Type B pancreatic cell (in vitro differentiated cells): ENCODE data around the gene RNF4. TPM values are rescaled to one million over a fixed set of nuclear protein-coding genes. Genes with fewer than 3 reads are reported as not detected.

Source experiments
- DNase-seq: peaks from one replicate; pipeline ENCODE4 v3.0.0; 2021; ENCODE audit warnings: mixed read lengths; ENCODE audit not compliant: unreplicated experiment; ENCODE audit errors: extremely low spot score
- H3K27ac Mint-ChIP-seq: 2 replicates; pipeline ENCODE4 v1.8.0; 2021; ENCODE audit warnings: mild to moderate bottlenecking, mixed read lengths
- H3K27me3 Mint-ChIP-seq: 2 replicates; pipeline ENCODE4 v1.8.0; 2021; ENCODE audit warnings: mixed read lengths
- H3K36me3 Mint-ChIP-seq: 2 replicates; pipeline ENCODE4 v1.8.0; 2021; ENCODE audit warnings: mixed read lengths
- H3K4me1 Mint-ChIP-seq: one replicate; pipeline ENCODE4 v1.8.0; 2021; ENCODE audit warnings: mixed read lengths; ENCODE audit not compliant: unreplicated experiment
- H3K4me3 Mint-ChIP-seq: 2 replicates; pipeline ENCODE4 v1.8.0; 2021; ENCODE audit warnings: mild to moderate bottlenecking, mixed read lengths
- H3K9me3 Mint-ChIP-seq: 2 replicates; pipeline ENCODE4 v1.8.0; 2021; ENCODE audit warnings: mixed read lengths
- CTCF ChIP-seq: fragments of 200-600 bp; sonication (generic); conservative IDR thresholded peaks from 2 replicates; pipeline ENCODE4 v1.5.0; 2021; ENCODE audit warnings: antibody characterized with exemption, mild to moderate bottlenecking
- total RNA-seq: library from RNA; stranded (reverse); gene quantifications from 2 replicates; pipeline ENCODE4 v1.2.1, GENCODE V29; 2021; ENCODE audit warnings: low replicate concordance

The RNF4 gene
- total RNA-seq, 1 donor from 2014 or later, result 61.4 TPM

- Mint-ChIP-seq H3K36me3 (peaks cover 14% of the 10 kb centered on the region), H3K4me1 (no peaks in the 10 kb centered on the region), H3K9me3 (no peaks in the 10 kb centered on the region), H3K27me3 (no peaks in the 10 kb centered on the region), H3K27ac (no peak overlapping the region), H3K4me3 (no peak overlapping the region)
- no peak for TF ChIP-seq CTCF
- no peak for DNase-seq
These were observed 47.7 kb downstream of the RNF4 start for GRCh38 chr4:2516635-2517034.

GRCh38 chr4:2526559-2526958 is 57.7 kb downstream of the RNF4 start:
- Mint-ChIP-seq H3K4me1 (no peaks in the 10 kb centered on the region), H3K9me3 (no peaks in the 10 kb centered on the region), H3K27me3 (no peaks in the 10 kb centered on the region), H3K4me3 (no peak overlapping the region), H3K27ac (no peak overlapping the region), H3K36me3 (no peaks in the 10 kb centered on the region)
- no peak for DNase-seq
- TF ChIP-seq CTCF, result peak; percentile 41

- DNase-seq, result no peak
- Mint-ChIP-seq H3K36me3 (peaks cover 4% of the 10 kb centered on the region), H3K4me1 (peaks cover 9% of the 10 kb centered on the region), H3K4me3 (peak overlapping the region; percentile 96), H3K27ac (peak overlapping the region; percentile 93), H3K9me3 (no peaks in the 10 kb centered on the region), H3K27me3 (no peaks in the 10 kb centered on the region)
- no peak for TF ChIP-seq CTCF
These were observed 66.0 kb downstream of the RNF4 start for GRCh38 chr4:2534904-2535375.

GRCh38 chr4:2535376-2536192 is 66.7 kb downstream of the RNF4 start:
- H3K4me1 Mint-ChIP-seq, result peaks cover 9% of the 10 kb centered on the region

More at GRCh38 chr4:2535376-2536192, 66.7 kb downstream of the RNF4 start:
- Mint-ChIP-seq H3K36me3 (peaks cover 4% of the 10 kb centered on the region), H3K9me3 (no peaks in the 10 kb centered on the region), H3K27me3 (no peaks in the 10 kb centered on the region), H3K27ac (peak overlapping the region; percentile 93), H3K4me3 (peak overlapping the region; percentile 96)
- peak; percentile 43 for TF ChIP-seq CTCF
- peak; percentile 78 for DNase-seq
